Measurements from ENCODE around the gene AMIGO3.
A peak's percentile ranks its signal among the peaks of the same experiment; 100 is the strongest.
"Not testable (repeated sequence)": the region's sequence is repeated elsewhere in the genome, so short reads cannot be mapped to it uniquely, and the experiment has no call there.

The AMIGO3 gene

DNA sequence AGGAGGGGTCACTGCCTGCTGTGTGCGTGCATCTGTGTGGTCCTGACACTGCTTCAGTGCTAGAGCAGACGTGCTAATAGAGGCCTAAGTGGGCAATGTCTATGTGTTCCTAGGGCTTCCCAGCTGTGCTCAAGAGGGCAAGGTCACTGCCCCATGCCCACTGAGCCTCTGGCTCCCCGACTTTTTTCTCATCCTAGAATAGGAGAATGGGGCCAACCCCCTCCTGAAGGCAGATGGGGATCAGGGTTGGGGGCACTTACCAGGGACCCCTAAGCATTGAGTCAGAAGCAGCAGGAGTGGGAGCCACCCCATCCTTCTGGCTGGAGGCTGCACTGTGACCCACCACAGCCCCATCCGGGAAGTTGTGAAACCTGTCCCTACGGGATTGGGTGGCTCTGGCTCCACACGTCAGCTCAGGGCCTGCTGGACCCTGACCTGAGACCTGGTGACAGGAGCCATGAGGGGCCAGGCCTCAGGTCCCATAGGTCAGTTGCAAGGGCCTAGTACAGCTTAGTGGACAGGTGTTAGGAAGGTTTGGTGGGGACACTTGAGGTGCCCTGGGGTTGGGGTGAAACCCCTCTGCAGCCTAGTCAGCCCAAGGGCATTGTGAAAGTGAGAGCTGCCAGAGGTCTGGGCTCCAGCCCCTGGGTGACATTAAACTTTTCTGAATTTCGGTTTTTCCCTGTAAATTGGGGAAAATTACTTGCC lies 31.0 kb downstream of the AMIGO3 start:
- not testable (repeated sequence) for DNase-seq (ENCODE audit: low read depth in 2 of 2)

DNA sequence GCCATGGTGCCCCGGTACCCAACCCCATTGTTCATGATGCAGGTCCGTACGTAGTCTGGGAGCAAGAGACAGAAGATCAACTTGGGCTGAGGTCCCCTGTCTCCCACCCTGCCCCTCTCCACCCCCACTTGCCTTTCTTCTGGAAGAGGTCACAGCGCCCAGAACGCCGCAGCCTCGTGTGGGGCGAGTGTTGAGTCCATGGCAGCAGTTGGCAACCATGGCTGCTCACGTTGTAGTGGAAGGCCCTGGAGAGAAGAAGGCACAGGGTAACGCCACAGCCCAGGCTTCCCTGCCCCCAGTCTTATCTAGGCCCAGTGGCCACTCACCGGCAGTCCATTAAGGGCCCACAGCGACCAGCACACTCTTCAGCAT lies 32.1 kb downstream of the AMIGO3 start:
- DNase-seq (ENCODE audit: low read depth in 2 of 2): not testable (repeated sequence)

DNA sequence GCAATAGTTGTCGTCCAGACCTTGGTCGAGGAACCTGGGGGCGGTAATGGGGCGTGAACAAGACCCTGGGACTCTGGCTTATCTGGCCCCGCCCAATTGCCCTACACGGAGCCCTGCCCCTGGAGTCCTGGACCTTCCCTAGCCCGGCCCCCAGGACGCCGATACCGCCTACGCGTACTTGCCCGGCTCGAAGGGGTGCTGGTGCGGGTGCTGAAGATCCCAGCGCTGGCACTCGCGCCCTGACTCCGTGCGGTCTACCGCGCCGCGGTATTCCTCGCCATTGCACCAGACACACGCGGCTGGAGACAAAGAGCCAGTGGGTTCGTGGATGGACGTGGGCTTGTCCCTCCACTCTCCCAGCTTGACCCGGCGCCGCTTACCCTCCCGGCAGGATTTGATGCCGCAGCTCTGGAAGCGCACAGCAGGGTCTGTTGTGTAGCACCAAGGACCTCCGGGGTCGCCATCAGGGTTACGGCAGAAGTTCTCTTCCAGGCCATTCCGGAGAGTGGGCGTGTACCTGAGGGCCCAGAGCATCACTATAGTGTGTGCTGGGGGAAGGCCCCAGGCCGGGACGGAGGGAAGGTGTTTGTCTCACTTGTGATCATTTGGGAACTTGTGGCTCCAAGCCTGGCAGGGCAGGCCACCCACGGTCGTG lies 32.6 kb downstream of the AMIGO3 start:
- DNase-seq (ENCODE audit: low read depth in 2 of 2): not testable (repeated sequence)

DNA sequence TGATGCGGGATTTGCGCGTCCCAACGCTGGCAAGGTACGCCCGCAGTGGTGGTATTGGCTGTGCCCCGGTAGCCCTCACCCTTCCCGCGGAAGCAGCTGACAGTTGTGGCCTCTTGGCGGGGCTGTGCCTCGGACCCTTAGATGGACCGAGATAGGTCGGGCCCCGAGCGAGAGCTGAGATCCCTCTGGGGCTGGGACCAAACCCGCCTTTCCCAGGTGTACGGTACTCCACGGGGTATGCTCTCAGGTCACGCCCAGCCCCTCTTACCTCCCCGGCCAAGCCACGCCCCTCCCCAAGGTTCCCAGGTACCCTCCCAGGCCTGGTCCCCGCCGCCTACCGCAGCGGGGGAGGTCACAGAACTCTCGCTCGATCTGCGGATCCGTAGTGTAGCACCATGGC lies 33.1 kb downstream of the AMIGO3 start:
- not testable (repeated sequence) for DNase-seq (ENCODE audit: low read depth in 2 of 2)

DNA sequence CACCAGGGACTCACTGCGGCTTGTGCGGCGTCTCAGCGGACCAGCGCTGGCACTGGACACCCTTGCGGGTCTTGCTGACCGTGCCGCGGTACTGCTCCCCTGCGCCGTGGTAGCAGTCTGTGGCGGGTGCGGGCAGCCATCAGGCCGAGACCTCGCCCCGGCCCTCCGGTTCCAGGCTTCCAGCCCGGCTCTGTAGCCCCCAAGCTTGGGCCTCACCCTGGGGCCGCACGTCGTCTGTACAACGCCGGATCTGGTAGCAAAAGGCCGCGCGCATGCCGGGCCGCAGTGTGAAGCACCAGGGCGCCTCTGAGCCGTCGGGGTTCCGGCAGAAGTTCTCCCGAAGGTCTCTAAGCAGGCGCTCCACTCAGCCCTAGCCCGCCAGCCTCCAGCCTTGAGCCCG lies 33.6 kb downstream of the AMIGO3 start:
- not testable (repeated sequence) for DNase-seq (ENCODE audit: low read depth in 2 of 2)

DNA sequence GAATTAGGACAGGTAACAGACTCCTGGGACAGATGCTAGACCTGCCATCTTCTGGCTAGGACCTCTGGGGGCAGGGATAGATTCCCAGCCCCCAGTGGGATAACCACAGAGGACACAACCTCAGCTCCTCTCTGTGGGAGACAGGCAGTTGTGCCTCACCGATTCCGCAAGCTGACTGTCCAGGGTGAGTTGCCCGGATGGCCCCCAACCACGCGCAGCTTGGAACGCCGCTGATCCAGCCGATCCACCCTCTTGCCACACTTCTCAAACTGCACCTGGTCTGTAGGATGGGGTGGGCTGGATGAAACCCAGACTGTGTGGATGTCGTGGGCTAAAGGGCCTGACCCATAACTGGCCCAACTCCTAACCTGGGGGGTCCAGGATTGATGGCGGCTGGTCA lies 34.4 kb downstream of the AMIGO3 start:
- not testable (repeated sequence) for DNase-seq (ENCODE audit: low read depth in 2 of 2)

DNA sequence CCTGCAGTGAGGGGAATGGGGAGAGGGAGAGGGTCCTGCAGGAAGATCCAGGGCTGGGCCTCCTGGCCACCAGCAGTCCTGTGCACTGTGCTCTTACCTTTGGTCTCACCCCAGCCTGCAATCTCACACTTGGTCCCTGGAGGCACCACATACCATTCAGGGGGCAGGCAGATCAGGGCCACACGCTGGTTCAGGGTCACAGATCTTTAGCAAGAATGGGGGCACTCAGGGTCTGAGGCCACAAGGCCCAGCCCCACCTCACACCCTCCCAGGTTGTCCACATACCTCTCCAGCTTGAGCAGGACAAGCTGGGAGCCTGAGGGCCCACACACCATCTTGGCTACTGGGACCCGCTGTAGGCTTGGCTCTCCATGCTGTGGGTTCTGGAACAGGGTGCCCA lies 35.0 kb downstream of the AMIGO3 start:
- DNase-seq (ENCODE audit: low read depth in 2 of 2): not testable (repeated sequence)

DNA sequence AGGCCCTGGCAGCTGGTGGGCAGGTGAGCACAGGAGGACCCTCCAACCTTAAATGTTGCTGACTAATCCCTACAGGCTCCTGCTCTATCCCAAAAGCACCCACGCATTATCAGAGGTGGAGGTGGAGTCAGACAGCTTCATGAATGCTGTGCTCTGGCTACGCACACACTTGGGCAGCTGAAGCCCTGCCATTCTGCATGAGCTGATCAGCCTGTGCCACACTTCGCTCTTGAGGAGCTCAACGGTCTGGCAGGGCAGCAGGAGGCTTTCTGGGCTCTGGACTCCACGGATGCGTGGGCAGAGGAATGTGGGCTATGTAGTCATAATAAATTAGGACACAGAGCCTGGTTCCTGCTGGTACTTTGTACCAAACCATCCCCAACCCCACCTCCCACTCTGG lies 36.3 kb downstream of the AMIGO3 start:
- DNase-seq (ENCODE audit: low read depth in 2 of 2): no peak

DNA sequence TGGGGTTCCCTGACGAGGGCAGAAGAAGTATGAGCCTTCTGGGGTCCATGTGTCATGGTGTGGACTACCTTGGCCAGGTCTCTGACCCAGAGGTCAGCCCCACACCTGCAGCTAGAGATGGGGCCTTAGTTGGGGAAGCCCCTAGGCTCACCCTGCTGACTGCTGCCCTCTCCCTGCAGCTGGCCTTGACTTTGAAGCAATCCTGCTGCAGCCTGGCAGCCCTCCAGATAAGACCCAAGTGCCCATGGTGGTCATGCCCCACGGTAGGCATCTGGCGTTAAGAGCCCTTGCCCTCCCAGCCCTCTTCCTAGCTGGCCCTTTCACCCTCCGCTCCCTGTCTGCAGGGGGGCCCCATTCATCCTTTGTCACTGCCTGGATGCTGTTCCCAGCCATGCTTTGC lies 37.9 kb downstream of the AMIGO3 start:
- DNase-seq (ENCODE audit: low read depth in 2 of 2): no peak

DNA sequence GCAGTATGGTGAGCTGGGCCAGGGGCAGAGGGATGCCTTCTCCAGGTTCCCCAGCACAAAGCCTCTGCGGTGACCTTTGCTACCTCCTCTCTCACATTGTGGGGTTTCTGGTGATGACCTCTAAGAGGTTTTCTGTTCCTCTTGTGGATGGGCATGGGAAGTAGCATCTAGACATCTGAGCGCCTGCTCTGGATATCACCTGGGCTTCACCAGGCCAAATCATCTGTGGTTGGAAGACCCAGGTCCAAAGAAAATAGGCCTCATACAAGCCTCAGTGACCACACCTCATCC lies 38.3 kb downstream of the AMIGO3 start:
- no peak for DNase-seq (ENCODE audit: low read depth in 2 of 2)

DNA sequence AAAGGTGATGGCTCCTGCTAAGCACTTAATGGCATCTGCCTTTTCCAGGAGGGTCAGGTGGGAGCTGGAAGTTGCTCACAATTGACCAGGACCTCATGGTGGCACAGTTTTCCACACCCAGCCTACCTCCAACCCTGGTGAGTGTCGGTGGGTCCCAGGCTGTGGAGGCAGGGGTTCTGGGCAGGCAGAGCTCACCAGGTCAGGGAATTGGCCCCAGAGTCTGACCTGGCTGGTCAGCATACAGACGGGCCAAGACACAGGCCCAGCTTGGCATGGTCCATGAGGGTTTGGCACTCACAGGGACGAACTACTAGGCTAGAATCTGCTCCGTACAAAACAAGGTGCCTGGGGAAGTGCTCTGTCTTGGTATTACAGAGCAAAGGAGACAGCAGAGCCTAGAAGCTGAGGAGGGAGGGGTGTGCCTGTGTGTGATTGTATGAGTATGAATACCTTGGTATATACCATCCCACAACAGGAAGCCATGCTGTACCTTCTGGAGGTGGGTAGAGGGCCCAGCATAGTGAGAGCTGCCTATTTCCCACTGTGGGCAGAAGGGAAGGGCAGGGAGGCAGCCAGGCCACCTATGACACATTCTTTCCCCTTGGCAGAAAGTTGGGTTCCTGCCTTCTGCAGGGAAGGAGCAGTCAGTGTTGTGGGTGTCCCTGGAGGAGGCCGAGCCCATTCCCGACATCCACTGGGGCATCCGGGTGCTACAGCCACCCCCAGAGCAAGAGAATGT lies 38.8 kb downstream of the AMIGO3 start:
- DNase-seq (ENCODE audit: low read depth in 2 of 2): no peak

DNA sequence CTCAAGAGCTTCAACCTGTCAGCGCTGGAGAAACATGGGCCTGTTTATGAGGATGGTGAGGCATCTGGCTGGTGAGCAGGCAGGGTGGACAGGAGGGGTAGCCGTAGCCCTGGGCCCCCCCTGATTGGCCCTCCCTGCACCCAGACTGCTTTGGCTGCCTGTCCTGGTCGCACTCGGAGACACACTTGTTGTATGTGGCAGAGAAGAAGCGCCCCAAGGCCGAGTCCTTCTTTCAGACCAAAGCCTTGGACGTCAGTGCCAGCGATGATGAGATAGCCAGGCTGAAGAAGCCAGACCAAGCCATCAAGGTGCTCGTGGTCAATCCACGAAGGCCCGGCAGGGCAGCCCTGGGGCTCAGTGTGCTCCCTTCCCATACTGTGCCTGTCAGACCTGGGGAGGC lies 43.6 kb downstream of the AMIGO3 start:
- DNase-seq (ENCODE audit: low read depth in 2 of 2): no peak

DNA sequence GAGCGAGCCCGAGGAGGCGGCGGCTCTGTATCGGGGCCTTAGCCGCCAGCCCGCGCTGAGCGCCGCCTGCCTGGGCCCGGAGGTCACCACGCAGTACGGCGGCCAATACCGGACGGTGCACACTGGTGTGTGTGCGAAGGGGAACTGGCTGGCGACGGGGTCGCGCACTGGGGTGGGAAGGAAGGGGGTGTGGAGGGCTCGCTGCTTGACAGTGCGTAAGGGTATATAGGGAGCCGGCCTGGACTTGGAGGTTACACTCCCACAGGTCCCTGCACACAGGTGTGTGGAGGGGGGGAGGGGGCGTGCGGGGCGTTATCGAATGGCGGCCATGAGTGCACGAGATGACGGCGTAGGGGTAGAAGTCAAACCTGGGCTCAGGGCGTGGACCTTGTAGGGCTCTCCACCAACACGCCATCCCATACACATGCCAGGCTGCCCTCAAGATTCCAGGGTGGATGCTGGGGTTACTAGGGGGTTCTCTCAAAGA lies 44.9 kb downstream of the AMIGO3 start:
- no peak for DNase-seq (ENCODE audit: low read depth in 2 of 2)

DNA sequence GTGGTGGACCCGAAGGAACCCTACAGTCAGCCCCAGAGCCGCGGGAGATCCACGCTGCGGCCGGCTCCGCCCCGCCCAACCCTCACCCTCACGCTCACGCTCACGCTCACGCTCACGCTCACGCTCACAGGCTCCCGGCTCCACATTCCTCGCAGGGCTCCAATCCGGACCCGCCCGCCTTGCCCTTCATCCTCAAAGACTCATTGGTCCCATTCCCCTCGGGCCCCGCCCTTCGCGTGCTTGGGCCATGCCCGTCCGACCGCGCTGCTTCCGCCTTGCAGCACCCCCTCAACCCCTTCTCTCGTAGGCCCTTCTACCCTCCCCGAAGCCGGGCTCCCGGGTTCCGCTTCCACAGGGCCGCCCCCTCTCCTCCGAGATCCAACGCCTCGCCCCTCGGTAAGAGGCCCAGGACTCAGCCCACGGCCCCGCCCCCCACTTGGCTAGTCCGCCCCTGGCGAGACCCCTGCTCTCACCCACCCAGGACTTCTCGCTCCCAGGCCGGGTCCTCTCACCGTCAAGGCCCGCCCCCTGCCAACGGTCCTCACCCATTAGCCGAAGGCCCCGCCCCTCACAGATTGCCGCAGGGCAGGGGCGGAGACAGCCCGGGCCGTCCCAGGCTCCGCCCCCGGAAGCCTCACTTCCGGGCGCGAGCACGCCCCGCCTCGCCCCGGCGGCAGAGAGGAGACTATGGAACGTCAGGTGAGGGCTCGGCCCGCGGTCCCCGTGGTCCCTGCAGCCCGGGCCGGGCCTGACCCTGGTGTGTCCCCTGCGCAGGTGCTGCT lies 45.6 kb downstream of the AMIGO3 start, which contains the start of gene APEH:
Gene APEH (plus strand): TSS at position 637 of the 782 bp plus-strand sequence. CDS start 51 bp downstream, at position 688.
- DNase-seq (ENCODE audit: low read depth in 2 of 2): peak; percentile 99

DNA sequence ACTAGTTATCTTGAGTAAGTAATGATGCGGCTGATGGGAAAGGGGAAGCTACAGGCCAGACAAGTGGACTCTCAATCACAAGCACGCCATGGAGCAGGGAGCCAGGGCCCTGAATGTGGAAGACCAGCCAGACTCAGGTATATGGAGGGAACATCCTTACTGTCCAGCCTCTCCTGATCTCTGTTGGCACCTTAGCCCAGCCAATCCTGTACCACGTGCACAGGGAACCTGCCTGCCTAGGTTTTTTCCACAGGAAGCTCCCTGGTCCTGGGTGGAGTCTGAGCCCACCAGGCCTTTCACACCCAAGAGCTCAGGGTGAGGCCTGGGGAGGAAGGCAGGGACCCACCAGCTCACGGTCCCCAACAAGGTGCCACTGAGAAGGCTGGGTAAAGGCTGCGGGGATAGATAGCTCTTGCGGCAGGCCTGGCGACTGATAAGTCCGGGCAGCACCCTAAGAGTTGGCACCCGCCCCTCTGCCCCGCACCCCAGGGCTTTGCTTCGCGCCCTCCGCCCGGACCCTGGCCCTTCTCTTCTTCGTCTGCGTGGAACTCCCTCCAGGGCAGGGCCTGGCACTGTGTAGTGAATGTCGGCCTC lies 46.3 kb downstream of the AMIGO3 start:
- no peak for DNase-seq (ENCODE audit: low read depth in 2 of 2)

DNA sequence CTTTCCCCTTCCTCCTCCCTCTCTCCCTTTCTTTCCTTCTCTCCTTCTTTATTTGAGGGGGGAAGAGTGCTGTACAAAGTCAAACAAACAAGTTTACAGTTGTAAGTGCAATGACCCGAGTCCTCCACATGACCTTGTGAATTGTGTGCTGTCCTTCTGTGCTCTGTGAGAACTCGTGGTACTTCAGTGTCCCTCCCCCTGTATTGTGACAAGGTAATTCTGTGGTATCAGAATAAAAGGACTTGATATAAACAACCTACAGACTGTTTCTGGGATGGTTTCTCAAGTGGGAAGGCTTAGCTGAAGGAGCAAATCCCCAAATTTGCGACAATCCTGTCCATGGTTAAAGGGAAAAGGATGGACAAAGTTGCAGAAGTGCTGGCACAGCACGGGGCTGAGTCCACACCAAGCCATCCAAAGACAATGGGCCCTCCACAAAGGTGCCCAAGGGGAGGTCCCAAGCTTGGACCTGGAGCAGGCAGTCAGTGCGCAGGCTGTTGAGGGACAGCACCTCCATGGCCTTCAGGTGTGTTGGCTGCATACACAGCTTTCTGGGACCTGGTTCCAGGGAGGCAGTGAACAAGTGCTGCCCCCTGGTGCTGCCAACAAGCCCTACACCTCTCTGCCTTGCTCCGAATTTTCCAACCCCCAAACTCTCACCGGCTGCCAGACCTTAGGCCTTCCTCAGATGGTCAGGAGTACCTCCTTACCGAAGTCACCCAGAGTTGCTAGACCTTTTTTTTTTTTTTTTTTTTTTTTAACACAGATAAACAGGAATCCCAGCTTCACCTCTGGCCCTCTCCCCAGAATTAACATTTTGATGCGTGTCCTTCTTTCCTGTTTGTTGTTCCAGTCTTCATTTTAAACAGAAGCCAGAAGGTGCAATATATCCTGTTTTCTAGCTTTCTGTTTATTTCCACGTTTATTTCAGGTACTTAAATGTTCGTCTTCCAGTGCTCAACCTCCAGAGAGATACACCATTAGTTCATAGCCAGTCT lies 47.9 kb downstream of the AMIGO3 start:
- DNase-seq (ENCODE audit: low read depth in 2 of 2): peak; percentile 44 to 68

DNA sequence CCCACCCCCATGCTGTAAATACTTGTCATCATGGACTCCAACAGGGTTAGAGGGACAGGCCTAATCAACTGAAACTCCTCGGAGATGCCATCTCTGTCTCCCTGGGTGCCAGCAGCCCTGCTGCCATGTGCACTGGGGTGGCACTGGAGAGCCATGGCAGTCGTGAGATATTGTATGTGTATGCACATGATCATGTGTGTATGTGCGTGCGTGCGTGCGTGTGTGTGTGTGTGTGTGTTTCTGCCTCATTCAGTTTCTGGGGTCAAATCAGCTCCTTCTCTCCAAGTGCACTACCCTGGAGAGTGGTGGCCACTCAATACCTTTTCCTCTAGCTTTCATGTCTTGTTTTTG lies 48.6 kb downstream of the AMIGO3 start:
- no peak for DNase-seq (ENCODE audit: low read depth in 2 of 2)

DNA sequence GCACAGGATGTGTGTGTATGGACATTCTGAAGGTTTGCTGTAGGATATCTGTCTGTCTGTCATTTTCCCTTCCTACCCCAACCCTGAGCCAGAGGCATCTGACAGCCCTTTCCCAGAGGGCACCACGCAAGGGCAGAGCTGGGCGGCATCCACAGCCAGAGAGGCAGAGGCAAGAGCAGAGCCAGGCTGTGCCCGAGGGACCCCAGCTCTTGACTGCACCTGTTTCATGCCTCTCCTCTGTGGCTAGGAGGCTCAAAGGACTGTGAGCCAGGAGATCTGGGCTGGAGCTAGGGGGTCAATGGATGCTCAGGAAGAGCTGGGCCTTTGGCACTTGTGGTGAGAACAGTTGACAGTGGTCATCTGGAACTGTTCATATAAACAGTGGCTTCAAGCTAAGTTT lies 50.1 kb downstream of the AMIGO3 start:
- no peak for DNase-seq (ENCODE audit: low read depth in 2 of 2)

DNA sequence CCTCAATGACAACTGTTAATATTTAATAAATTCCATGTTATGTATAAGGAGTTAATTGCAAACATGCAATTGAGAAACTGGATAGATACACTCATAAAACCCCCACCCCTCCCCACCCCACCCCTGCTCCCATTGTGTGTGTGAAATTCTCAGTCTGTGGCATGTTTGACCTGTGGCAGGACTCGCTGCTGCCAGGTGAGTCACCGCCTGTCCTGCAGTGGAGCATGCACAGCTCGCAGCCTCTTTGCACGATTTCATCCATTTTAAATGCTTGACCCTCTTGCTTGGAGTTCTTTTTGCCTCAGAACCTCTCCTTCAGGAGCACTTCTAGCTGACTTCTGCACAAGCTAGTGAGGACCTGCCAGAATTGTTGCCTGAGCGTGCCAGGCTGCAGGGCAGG lies 50.6 kb downstream of the AMIGO3 start:
- DNase-seq (ENCODE audit: low read depth in 2 of 2): no peak

DNA sequence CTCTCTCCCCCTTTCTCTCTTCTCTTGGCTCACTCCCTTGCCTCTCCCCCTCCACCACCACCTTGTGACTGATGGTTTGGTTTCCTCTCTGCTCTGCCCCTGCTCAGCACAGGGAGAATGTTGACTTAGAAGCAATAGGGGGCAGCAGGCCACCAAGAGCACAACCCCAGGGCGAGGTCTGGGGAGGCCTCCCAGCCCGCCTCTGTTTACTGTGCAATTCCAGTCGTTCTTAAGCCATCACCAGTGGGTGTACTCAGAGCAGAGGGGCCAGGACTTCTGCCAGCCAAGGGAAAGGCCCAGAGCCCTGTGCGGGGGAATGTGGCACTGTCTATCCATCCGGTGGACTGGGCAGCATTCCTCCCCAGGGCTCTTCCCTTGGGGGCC lies 51.1 kb downstream of the AMIGO3 start:
- no peak for DNase-seq (ENCODE audit: low read depth in 2 of 2)

Measured in stimulated activated CD4-positive, alpha-beta T cell treated with anti-CD3 and anti-CD28 coated beads, Interleukin-15, amount 100 ng/mL, for 48 hours (primary cell).